GM19351 (cell line): ENCODE measurements around the gene ATP5MG.
"Not testable (repeated sequence)": the region's sequence is repeated elsewhere in the genome, so short reads cannot be mapped to it uniquely, and the experiment has no call there.

ENCODE experiments used
- ATAC-seq: cut with Tn5 transposase; IDR thresholded peaks from one replicate; pipeline ENCODE4 v1.9.1; 2021; ENCODE audit warnings: mild to moderate bottlenecking, moderate library complexity; ENCODE audit not compliant: unreplicated experiment

Gene ATP5MG

DNA sequence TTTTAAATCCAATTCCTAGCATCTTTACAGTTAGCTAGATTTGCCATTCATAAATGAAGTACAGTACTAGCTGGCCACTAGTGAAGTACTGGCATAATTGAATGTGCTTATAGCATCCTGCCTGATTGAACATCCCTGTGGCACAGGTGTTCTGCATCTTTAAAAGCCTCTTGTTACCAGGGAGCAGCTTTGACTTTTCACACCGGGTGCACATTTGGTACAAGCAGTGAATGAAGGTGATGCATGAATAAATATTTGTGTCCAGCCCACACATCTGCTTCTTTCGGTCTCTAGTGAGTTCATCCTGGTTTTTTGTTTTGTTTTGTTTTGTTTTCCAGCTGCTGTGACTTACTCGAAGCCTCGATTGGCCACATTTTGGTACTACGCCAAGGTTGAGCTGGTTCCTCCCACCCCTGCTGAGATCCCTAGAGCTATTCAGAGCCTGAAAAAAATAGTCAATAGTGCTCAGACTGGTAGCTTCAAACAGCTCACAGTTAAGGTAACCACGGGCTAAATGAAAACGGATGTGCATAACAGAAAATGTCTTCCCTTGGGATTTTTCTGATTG, 5.3 kb downstream of the ATP5MG start:
- no peak for ATAC-seq

DNA sequence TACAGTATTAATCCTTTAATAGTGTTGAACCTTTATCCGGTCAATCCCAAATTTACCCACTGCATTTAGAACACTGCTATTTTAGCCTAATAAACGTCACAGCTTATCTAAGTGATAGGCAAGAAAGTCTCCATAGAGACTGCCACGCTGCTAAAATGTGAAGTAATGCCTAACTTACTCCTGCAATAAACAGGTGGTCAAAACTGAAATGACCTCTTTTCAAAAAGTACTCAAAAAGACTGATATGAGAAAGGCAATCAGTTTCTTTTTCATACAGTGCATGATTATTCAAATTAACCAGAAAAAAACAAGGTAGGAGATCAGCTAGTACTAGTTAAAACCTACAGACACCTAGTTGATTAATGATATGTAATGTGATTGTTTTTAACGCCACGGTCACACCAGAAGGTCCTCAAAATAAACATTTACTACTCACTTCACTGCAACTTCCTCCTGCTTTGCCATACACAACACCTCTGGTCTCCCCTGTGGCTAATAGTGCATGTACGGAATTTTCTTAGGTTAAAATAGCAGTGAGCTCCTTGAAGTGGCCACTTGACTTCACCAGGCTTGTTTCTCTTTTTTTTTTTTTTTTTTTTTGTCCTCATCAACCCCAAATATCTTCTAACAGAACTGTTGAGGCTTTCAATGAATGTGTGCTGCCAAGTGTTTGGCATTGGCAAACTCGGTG, 8.8 kb downstream of the ATP5MG start:
- peak; percentile 38 for ATAC-seq

DNA sequence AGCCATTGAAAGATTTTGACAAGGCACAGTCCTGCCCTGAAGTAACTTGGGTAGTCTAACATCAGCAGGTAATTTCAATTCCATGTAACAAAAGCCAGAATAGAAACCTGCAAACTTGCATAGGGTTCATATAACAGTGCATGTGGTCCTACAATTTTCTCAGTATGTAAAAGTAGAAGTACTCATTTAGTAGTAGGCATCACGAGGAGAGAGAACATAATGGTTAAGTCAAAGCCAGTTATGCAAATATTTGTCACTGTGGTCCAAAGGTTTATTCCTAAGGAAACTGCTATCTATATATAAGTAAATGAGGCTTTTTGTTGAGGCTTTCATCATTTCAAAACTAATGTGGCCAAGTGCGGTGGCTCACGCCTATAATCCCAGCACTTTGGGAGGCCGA, 10.1 kb downstream of the ATP5MG start:
- no peak for ATAC-seq

DNA sequence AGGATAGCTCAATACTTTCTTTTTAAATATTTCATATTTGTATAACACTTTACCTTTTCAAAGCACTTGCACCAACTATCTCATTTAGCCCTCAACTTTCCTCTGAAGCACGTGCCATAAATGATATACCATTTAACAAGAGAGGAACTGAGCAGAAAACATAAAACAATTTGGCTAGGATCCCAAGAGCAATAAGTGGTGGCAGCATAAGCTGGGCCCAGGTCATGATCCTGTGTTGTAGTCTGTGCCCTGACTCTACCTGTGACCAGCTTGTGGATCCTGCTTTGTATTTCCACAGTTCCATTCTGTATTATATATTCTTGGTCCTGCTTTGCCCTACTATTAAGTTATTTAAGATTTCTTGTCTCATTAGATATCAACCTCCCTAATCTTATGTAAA, 11.5 kb downstream of the ATP5MG start:
- no peak for ATAC-seq

GRCh38 chr11:118415062-118415738, 13.8 kb downstream of the ATP5MG start:
- ATAC-seq: no peak

DNA sequence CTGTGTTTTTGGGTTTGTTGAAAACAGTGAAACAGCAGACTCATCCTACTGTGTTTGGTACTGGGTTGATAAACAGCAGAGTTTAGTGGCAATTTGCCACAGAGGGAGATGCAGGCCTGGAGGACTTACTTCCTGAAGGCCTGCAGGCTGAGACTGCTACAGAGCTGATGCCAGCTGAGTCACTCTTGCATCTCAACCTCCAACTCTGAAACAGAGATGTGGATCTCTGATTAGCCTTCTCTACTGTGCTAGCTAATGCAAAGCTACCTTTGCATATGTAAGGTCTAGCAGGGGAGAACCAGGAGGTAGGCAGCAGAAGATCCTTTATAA, 14.3 kb downstream of the ATP5MG start:
- ATAC-seq: no peak

DNA sequence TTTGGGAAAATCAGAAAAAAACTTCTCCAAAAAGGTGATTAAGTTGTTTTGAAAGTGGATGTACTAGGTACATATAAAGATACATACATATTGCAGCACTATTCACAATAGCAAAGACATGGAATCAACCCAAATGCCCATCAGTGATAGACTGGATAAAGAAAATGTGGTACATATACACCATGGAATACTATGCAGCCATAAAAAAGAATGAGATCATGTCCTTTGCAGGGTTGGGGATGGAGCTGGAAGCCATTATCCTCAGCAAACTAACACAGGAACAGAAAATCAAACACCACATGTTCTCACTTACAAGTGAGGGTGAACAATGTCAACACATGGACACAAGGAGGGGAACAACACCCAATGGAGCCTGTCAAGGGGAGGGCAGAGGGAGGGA, 15.5 kb downstream of the ATP5MG start:
- not testable (repeated sequence) for ATAC-seq

GRCh38 chr11:118417801-118418200, 16.4 kb downstream of the ATP5MG start:
- no peak for ATAC-seq

DNA sequence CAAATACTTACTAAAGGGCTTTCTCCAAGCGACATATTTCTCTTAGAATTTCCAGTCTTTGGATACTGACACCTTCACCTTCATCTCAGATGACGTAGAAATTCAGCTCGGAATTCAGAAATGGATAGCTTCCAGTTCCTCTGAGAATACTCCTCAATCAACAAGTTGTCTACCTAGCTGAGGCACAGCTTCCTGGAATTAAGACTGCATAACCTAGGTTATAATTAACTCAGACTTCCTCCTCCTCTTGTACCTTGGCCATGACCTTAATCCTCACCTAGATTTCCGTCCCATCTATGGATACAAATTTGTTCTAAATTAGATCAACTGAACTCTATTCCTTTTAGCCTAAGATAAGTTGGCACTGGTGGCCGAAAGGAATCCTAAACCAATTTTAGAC, 17.4 kb downstream of the ATP5MG start:
- no peak for ATAC-seq

GRCh38 chr11:118427707-118428106, 26.3 kb downstream of the ATP5MG start:
- ATAC-seq: no peak

DNA sequence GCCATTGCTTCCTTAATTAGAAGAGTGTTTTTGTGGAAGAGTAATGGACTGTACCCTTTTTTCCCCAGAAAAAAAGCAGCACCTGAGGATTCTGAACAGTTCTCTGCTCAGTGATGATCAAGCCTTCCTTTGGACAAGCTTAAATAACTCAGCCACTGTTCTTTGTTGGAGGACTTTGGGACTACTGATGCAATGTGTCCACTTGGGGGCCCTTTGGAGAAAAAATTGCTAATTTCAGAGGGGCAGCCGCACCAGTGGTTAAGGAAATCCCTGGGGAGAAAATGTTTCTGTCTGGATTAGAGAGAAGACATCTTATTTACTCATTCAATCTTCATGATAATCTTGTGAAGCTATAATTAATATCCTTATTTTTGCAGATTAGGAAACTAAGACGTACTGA, 29.6 kb downstream of the ATP5MG start:
- no peak for ATAC-seq

GRCh38 chr11:118434123-118434552, 32.7 kb downstream of the ATP5MG start:
- no peak for ATAC-seq

DNA sequence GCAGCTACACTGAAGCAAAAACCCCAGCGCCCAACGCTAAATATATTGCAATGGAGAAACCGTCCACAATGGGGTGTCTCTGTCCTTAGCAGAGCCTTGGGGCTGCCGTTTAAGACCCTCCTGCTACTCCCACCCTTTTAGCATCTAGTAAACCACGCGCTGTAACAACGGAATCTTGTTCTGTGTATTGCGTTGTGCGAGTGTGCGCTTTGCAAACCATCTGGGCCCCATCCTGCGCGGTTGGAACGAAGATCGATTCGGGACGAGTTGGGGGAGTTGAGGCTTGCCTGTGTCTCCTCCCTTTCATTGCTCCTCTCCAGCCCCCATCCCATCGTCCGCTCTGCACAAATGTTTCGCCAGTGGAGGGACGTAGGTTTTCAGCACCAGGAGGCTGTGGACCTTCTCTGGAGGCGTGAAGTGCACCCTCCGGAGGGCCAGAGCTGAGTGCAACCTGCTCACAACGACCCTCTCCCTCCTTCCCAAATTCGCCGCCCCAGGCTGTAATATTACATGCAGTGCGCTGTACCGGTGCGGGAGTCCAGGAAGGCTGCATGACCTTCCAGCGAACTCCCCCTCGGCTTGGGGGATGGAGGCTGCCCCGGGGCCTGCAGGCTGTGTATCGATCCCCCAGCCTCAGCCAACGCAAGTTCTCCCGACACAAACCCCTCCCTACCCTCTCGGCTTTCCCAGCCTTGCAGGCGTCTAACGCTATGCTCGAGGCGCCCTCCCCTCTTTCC, 33.3 kb downstream of the ATP5MG start:
- no peak for ATAC-seq

DNA sequence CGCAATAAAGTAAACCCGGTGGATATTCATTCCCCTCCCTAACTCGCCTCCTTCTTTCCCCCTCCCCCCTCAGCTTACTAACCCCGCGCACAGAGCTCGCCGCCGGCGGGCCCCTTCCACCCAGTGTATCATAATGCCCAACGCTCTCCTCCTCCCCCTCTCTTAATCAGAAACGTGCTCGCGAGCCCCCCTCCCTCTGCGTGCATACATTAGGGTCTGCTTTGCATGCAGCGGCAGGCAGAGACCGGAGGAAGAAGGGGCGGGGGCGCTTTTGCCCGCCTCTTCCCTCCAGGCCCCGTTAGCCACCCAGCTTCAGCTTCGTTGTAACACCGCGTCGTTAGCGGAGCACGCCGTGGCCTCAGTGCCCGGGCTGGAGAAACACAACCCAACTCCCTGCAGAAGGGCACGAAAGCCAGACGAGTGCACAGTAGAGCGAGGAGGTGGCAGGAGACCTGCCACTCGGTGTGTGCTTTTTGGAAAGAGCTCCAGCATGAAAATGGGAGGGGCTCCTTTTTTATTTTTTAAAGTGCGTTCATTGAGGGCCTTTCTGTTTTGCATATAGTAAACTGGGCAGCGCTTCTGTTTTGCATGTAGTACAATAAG, 34.0 kb downstream of the ATP5MG start:
- peak; percentile 26 for ATAC-seq

DNA sequence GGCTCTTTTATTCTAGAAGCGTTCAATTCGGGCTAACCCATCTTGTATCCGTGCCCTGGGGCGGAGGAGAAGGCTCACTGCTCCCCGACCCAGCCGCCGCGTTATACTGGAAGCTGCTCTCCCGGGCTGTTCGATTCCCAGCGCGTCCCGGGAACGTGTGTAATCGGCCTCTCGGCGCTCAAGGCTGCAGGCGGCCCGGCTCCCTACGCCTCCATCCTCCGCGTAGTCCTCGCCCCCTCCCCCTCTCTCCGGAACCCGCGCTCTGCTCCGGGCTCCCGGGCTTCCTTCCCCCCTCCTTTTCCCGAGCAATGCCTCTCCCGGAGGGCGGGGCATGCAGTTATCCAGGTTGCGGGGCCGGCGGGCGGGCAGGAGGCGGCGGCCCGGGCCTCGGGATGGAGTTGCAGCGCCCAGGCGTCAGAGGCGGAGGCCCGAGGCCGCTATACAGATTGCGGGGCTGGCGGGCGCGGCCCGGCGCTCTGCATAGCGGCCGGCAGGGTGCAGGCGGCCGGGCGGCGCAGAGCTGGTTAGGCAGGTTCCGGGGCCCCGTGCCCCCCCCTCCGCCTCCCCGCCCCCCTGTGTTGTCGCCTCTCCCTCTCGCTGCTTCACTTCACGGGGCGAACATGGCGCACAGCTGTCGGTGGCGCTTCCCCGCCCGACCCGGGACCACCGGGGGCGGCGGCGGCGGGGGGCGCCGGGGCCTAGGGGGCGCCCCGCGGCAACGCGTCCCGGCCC, 34.7 kb downstream of the ATP5MG start, which contains the start of gene KMT2A:
KMT2A (plus strand) TSS at position 600 of the 732 bp plus-strand sequence; CDS start at position 621, 21 bp downstream.
- ATAC-seq: peak; percentile 43

DNA sequence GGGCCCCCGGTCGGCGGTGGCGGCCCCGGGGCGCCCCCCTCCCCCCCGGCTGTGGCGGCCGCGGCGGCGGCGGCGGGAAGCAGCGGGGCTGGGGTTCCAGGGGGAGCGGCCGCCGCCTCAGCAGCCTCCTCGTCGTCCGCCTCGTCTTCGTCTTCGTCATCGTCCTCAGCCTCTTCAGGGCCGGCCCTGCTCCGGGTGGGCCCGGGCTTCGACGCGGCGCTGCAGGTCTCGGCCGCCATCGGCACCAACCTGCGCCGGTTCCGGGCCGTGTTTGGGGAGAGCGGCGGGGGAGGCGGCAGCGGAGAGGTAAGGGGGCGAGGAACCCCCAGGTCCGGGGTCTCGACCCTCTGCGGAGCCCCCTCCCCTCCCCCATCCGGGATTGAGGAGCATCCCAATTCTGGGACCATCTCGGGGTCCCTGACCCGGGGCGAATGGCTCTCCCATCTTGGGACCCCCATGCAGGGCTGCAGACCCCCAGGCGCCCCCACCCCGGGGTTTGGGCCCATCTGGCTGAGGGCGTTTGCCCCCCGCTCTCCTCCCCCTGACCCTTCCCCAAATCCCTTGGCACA, 35.3 kb downstream of the ATP5MG start:
- ATAC-seq: peak; percentile 16

- no peak for ATAC-seq
Measured at GRCh38 chr11:118437208-118438125, 36.1 kb downstream of the ATP5MG start.

DNA sequence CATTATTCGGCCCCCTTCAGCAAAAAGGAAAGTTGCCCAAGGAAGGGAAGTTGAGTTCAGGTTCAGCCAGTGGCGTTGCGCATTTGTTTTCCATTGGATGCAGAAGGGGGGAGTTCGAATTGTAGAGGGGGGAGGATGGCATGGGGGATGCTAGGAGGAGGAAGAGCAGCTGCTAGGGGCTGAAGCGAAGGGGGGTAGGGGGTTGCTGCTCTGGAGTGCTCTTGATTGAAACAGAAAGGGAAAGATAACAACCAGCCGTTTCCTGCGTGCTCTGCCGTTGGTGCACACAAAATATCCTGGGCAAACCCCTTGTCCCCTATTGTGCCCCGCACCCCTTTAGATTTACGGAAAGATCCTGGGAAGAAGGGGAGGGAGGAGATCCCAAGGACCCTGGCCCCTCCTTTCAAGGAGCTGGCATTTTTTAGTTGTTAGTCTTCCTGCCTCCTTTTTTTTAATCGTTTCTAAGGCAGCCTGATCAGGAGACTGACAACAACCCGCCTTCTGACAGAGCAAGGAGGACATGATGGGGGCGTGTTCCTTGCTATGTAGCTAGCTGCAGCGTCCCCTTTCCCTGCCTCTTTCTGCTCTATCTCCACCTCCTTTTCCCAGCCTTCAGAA, 37.0 kb downstream of the ATP5MG start:
- ATAC-seq: no peak

DNA sequence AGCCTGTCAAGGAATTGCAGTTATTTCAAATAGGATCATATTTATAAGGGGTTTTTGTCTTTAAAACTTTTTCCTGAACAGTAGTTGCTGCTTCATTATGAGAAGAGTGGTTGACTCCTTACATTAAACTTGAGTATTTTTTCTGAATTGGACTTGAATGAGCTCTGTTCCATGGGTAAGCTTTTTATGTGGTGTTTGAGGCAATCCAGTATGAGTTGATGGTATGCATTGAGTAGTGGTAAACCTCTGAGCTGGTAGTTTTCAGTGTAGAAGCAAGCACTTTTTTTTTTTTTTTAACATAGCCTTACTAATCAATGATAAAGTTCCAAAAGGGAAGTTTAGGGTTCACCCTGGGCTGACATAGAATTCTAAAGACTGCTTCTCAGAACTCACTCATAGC, 38.2 kb downstream of the ATP5MG start:
- no peak for ATAC-seq
